HFFc6 (cell line): ENCODE measurements around the gene SAMD14. TPM values are rescaled to one million over a fixed set of nuclear protein-coding genes. Genes with fewer than 3 reads are reported as not detected.

ENCODE experiments used
- DNase-seq: peaks from one replicate; pipeline ENCODE4 v3.0.0-alpha.2; 2018
- H3K27ac Mint-ChIP-seq: 2 replicates; pipeline ENCODE4 v1.8.0; 2020; ENCODE audit warnings: mild to moderate bottlenecking, mixed read lengths
- H3K27me3 Mint-ChIP-seq: 2 replicates; pipeline ENCODE4 v1.8.0; 2021; ENCODE audit warnings: mild to moderate bottlenecking, moderate library complexity, mixed read lengths; ENCODE audit not compliant: insufficient read depth
- H3K36me3 Mint-ChIP-seq: 2 replicates; pipeline ENCODE4 v1.8.0; 2021; ENCODE audit warnings: low read depth, mixed read lengths
- H3K4me1 Mint-ChIP-seq: 2 replicates; pipeline ENCODE4 v1.8.0; 2020; ENCODE audit warnings: low read depth, mixed read lengths
- H3K4me3 Mint-ChIP-seq: 2 replicates; pipeline ENCODE4 v1.8.0; 2020; ENCODE audit warnings: mild to moderate bottlenecking, moderate library complexity, mixed read lengths
- H3K9me3 Mint-ChIP-seq: 2 replicates; pipeline ENCODE4 v1.8.0; 2020; ENCODE audit warnings: mild to moderate bottlenecking, mixed read lengths
- CTCF ChIP-seq: fragments of 200-600 bp; sonication (generic); IDR thresholded peaks from 2 replicates; pipeline ENCODE4 v1.5.0; 2021; ENCODE audit warnings: antibody characterized with exemption, mild to moderate bottlenecking
- total RNA-seq, 6 experiments: library from RNA; stranded (reverse); fragmentation: NEBNext Ultra II Directional; extraction: Animal tissue kit (Norgen Biotek cat#: 25700); gene quantifications; 2 replicates in 1 of 6; 3 replicates in 5 of 6; pipeline ENCODE4 v1.2.3, GENCODE V29; 2021

The SAMD14 gene
- total RNA-seq, 6 experiments from 2014 or later, result 4.3 to 14.1 (median 11.4) TPM

GRCh38 chr17:50072925-50073324 lies 57.0 kb downstream of the SAMD14 start:
- H3K9me3 Mint-ChIP-seq, result no peaks in the 10 kb centered on the region
- TF ChIP-seq CTCF, result no peak
- no peak overlapping the region for H3K4me3 Mint-ChIP-seq
- peaks cover 50% of the 10 kb centered on the region for H3K36me3 Mint-ChIP-seq
- peaks cover 4% of the 10 kb centered on the region for H3K27me3 Mint-ChIP-seq
- H3K4me1 Mint-ChIP-seq, result peaks cover 24% of the 10 kb centered on the region
- no peak for DNase-seq
- H3K27ac Mint-ChIP-seq, result no peak overlapping the region; the same call in 1 of the 2 replicates

- peak overlapping the region; percentile 65 for H3K27ac Mint-ChIP-seq
- H3K27me3 Mint-ChIP-seq, result peaks cover 4% of the 10 kb centered on the region
- peaks cover 43% of the 10 kb centered on the region for H3K36me3 Mint-ChIP-seq
- no peaks in the 10 kb centered on the region for H3K9me3 Mint-ChIP-seq
- H3K4me1 Mint-ChIP-seq, result peaks cover 24% of the 10 kb centered on the region
- TF ChIP-seq CTCF, result no peak
- no peak for DNase-seq
- H3K4me3 Mint-ChIP-seq, result no peak overlapping the region
Measured at GRCh38 chr17:50072130-50072529, 57.8 kb downstream of the SAMD14 start.

GRCh38 chr17:50071692-50072091 lies 58.3 kb downstream of the SAMD14 start:
- no peak overlapping the region; the same call in 1 of the 2 replicates for H3K27ac Mint-ChIP-seq
- peaks cover 42% of the 10 kb centered on the region for H3K36me3 Mint-ChIP-seq
- peaks cover 29% of the 10 kb centered on the region for H3K4me1 Mint-ChIP-seq
- TF ChIP-seq CTCF, result no peak
- peaks cover 4% of the 10 kb centered on the region for H3K27me3 Mint-ChIP-seq
- H3K9me3 Mint-ChIP-seq, result no peaks in the 10 kb centered on the region
- DNase-seq, result no peak
- H3K4me3 Mint-ChIP-seq, result no peak overlapping the region

- no peak overlapping the region for H3K27ac Mint-ChIP-seq
- H3K9me3 Mint-ChIP-seq, result no peaks in the 10 kb centered on the region
- peaks cover 45% of the 10 kb centered on the region for H3K36me3 Mint-ChIP-seq
- no peak overlapping the region; the same call in 1 of the 2 replicates for H3K4me3 Mint-ChIP-seq
- no peak for DNase-seq
- peaks cover 4% of the 10 kb centered on the region for H3K27me3 Mint-ChIP-seq
- peaks cover 35% of the 10 kb centered on the region for H3K4me1 Mint-ChIP-seq
- no peak for TF ChIP-seq CTCF
Measured at GRCh38 chr17:50070908-50071680, 58.9 kb downstream of the SAMD14 start.

- Mint-ChIP-seq H3K27me3 (peaks cover 8% of the 10 kb centered on the region), H3K36me3 (peaks cover 49% of the 10 kb centered on the region), H3K4me1 (peaks cover 63% of the 10 kb centered on the region), H3K9me3 (no peaks in the 10 kb centered on the region), H3K4me3 (no peak overlapping the region), H3K27ac (peak overlapping the region; percentile 99)
- DNase-seq, result no peak
- no peak for TF ChIP-seq CTCF
Measured at GRCh38 chr17:50067996-50068395, 62.0 kb downstream of the SAMD14 start.
